ENCODE data around the gene NRG3. TPM values are rescaled to one million over a fixed set of nuclear protein-coding genes. Genes with fewer than 3 reads are reported as not detected.

NRG3 gene
- total RNA-seq, 2 donors from 2014 or later: not detected

- DNase-seq (ENCODE audit: low spot score in 2 of 2): no peak
- H3K9me3 Mint-ChIP-seq: peaks cover 0 to 5% of the 10 kb centered on the region in 2 donors
- no peak overlapping the region for H3K27ac Mint-ChIP-seq
- no peak for ATAC-seq
- H3K36me3 Mint-ChIP-seq: no peaks in the 10 kb centered on the region
These were observed 214.3 kb downstream of the NRG3 start for GRCh38 chr10:82089327-82089726.

GRCh38 chr10:82091413-82091812 is 216.4 kb downstream of the NRG3 start:
- no peak for DNase-seq (ENCODE audit: low spot score in 2 of 2)
- H3K9me3 Mint-ChIP-seq: peaks cover 0 to 9% of the 10 kb centered on the region in 2 donors

GRCh38 chr10:82092111-82092510 is 217.1 kb downstream of the NRG3 start:
- Mint-ChIP-seq H3K36me3 (no peaks in the 10 kb centered on the region), H3K27ac (no peak overlapping the region), H3K9me3 (peaks cover 0 to 10% of the 10 kb centered on the region in 2 donors)
- ATAC-seq (no peak), DNase-seq (ENCODE audit: low spot score in 2 of 2) (no peak)

More at GRCh38 chr10:82091413-82091812, 216.4 kb downstream of the NRG3 start:
- Mint-ChIP-seq H3K36me3 (no peaks in the 10 kb centered on the region), H3K27ac (no peak overlapping the region)
- ATAC-seq: no peak

- DNase-seq (ENCODE audit: low spot score in 2 of 2): no peak
- Mint-ChIP-seq H3K27ac (no peak overlapping the region), H3K9me3 (peaks cover 4 to 21% of the 10 kb centered on the region in 2 donors), H3K36me3 (no peaks in the 10 kb centered on the region)
- no peak for ATAC-seq
These were observed 249.7 kb downstream of the NRG3 start for GRCh38 chr10:82124713-82125112.

GRCh38 chr10:82128527-82128926 is 253.5 kb downstream of the NRG3 start:
- Mint-ChIP-seq H3K9me3 (peaks cover 11 to 18% of the 10 kb centered on the region in 2 donors), H3K36me3 (no peaks in the 10 kb centered on the region), H3K27ac (no peak overlapping the region)
- DNase-seq (ENCODE audit: low spot score in 2 of 2) (no peak), ATAC-seq (no peak)

- H3K9me3 Mint-ChIP-seq: peaks cover 12 to 16% of the 10 kb centered on the region in 2 donors
- ATAC-seq: no peak
- no peak overlapping the region for H3K27ac Mint-ChIP-seq
- no peak for DNase-seq (ENCODE audit: low spot score in 2 of 2)
- H3K36me3 Mint-ChIP-seq: no peaks in the 10 kb centered on the region
These were observed 261.1 kb downstream of the NRG3 start for GRCh38 chr10:82136103-82136502.

GRCh38 chr10:82144153-82144552 is 269.2 kb downstream of the NRG3 start:
- ATAC-seq: no peak
- H3K36me3 Mint-ChIP-seq: no peaks in the 10 kb centered on the region
- peaks cover 0 to 8% of the 10 kb centered on the region in 2 donors for H3K9me3 Mint-ChIP-seq
- H3K27ac Mint-ChIP-seq: peak overlapping the region in 1 of 2 donors; percentile 58
- DNase-seq (ENCODE audit: low spot score in 2 of 2): no peak

DNA sequence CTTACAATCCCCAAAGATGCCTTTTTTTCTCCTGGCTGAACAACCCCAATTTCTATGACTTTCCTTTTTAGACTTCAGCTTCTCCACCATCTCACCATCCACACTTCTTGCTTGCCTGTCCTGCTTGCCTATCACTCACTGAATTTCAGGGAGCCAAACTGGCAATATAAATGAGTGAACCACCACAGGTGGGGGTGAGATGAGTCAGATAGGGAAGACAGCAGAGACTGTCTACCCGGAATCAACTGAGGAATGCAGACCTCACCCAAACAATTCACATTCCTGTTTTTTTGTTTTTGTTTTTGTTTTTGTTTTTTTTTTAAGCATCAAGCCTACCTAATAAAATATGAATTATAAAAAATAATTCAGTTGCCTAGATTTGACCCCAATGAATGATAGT is 273.8 kb downstream of the NRG3 start:
- ATAC-seq (no peak), DNase-seq (ENCODE audit: low spot score in 2 of 2) (no peak)
- Mint-ChIP-seq H3K36me3 (no peaks in the 10 kb centered on the region), H3K27ac (no peak overlapping the region), H3K9me3 (peaks cover 4 to 8% of the 10 kb centered on the region in 2 donors)

GRCh38 chr10:82149674-82150073 is 274.7 kb downstream of the NRG3 start:
- Mint-ChIP-seq H3K9me3 (peaks cover 4% of the 10 kb centered on the region in 2 donors), H3K27ac (no peak overlapping the region), H3K36me3 (no peaks in the 10 kb centered on the region)
- ATAC-seq (no peak), DNase-seq (ENCODE audit: low spot score in 2 of 2) (no peak)

- peak in 1 of 2 donors; percentile 2 for DNase-seq (ENCODE audit: low spot score in 2 of 2)
- no peak for ATAC-seq
- H3K27ac Mint-ChIP-seq: no peak overlapping the region
- peaks cover 4% of the 10 kb centered on the region in 2 donors for H3K9me3 Mint-ChIP-seq
- no peaks in the 10 kb centered on the region for H3K36me3 Mint-ChIP-seq
These were observed 275.3 kb downstream of the NRG3 start for GRCh38 chr10:82150123-82150900.

DNA sequence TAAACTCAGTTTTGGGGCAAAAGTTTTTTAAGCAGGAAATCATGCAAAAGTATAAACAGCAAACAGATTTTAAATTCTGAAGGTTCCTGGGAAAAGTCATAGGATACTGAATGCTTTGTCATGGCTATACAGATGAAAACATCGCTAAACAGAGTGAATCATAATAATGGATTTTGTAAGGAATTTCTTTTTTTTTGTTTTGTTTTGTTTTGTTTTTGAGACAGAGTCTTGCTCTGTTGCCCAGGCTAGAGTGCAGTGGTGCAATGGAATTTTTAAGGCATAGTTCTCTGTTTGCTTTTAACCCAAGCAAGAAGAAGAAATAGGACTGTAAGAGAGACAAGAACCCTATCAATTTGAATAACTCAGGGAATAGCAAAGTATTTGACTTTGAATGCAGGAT is 285.3 kb downstream of the NRG3 start:
- H3K36me3 Mint-ChIP-seq: no peaks in the 10 kb centered on the region
- ATAC-seq: no peak

DNA sequence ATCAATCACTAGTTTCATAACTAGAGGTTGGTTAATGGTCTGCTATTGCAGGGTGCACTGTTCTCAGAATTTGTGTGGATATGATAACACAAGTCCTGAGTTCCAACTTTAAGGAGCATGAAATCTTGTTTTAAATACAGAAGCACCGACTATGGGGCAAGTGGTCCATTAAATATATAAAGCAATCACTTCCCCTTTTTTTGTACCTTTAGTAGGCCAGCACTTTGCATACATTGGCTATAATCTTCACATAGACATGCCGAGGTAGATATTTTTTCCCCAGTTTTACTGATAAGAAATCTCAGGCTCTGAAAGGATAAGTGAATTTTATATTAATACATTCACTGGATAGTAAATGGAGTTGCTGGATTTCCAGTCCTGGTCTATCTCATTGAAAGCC is 286.3 kb downstream of the NRG3 start:
- Mint-ChIP-seq H3K9me3 (peaks cover 0 to 15% of the 10 kb centered on the region in 2 donors), H3K27ac (no peak overlapping the region), H3K36me3 (no peaks in the 10 kb centered on the region)
- ATAC-seq (no peak), DNase-seq (ENCODE audit: low spot score in 2 of 2) (no peak)

More for the DNA sequence above, 285.3 kb downstream of the NRG3 start:
- Mint-ChIP-seq H3K9me3 (peaks cover 0 to 15% of the 10 kb centered on the region in 2 donors), H3K27ac (no peak overlapping the region)
- no peak for DNase-seq (ENCODE audit: low spot score in 2 of 2)

GRCh38 chr10:82162549-82163195 is 287.7 kb downstream of the NRG3 start:
- ATAC-seq (no peak), DNase-seq (ENCODE audit: low spot score in 2 of 2) (no peak)
- H3K36me3 Mint-ChIP-seq: no peaks in the 10 kb centered on the region
- no peak overlapping the region for H3K27ac Mint-ChIP-seq
- peaks cover 0 to 15% of the 10 kb centered on the region in 2 donors for H3K9me3 Mint-ChIP-seq

- ATAC-seq (no peak), DNase-seq (ENCODE audit: low spot score in 2 of 2) (no peak)
- Mint-ChIP-seq H3K27ac (no peak overlapping the region), H3K36me3 (no peaks in the 10 kb centered on the region), H3K9me3 (peaks cover 18% of the 10 kb centered on the region in 2 donors)
These were observed 296.9 kb downstream of the NRG3 start for GRCh38 chr10:82171899-82172298.

DNA sequence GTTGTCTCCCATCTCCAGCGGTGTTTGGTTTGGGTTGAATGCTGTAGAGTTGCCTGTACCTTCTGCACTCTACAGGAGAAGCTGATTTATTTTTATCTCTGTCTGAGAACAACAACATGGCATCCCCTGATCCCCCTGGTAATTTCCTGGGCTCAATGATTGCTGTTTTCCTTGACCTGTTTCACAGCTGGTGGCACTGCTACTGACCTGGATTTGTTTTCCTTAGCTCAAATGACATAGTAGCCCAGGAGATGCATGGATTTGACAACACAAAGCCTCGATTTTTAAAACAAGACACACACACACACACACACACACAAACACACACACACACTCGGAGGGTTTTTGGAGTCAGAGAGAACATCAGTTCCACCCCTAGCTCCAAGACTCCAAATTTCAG is 301.6 kb downstream of the NRG3 start:
- H3K27ac Mint-ChIP-seq: no peak overlapping the region
- DNase-seq (ENCODE audit: low spot score in 2 of 2): no peak
- ATAC-seq: no peak
- no peaks in the 10 kb centered on the region for H3K36me3 Mint-ChIP-seq
- peaks cover 18 to 21% of the 10 kb centered on the region in 2 donors for H3K9me3 Mint-ChIP-seq

GRCh38 chr10:82190432-82191260 is 315.7 kb downstream of the NRG3 start:
- H3K27ac Mint-ChIP-seq: no peak overlapping the region
- DNase-seq (ENCODE audit: low spot score in 2 of 2) (no peak), ATAC-seq (no peak)
- no peaks in the 10 kb centered on the region for H3K36me3 Mint-ChIP-seq
- H3K9me3 Mint-ChIP-seq: peaks cover 0 to 4% of the 10 kb centered on the region in 2 donors

- H3K36me3 Mint-ChIP-seq: no peaks in the 10 kb centered on the region
- ATAC-seq (no peak), DNase-seq (ENCODE audit: low spot score in 2 of 2) (no peak)
- H3K9me3 Mint-ChIP-seq: peaks cover 0 to 7% of the 10 kb centered on the region in 2 donors
- no peak overlapping the region for H3K27ac Mint-ChIP-seq
These were observed 316.7 kb downstream of the NRG3 start for GRCh38 chr10:82191653-82192052.

Data from activated naive CD4-positive, alpha-beta T cell treated with anti-CD3 and anti-CD28 coated beads, Interleukin-2, amount 50 U/mL, for 72 hours (primary cell).